ENCODE data around the gene CLCNKA. TPM values are rescaled to one million over a fixed set of nuclear protein-coding genes. Genes with fewer than 3 reads are reported as not detected.
A peak's percentile ranks its signal among the peaks of the same experiment; 100 is the strongest.

Gene CLCNKA
- total RNA-seq = 1 to 10 TPM; 2.1 to 4.0 TPM

DNA sequence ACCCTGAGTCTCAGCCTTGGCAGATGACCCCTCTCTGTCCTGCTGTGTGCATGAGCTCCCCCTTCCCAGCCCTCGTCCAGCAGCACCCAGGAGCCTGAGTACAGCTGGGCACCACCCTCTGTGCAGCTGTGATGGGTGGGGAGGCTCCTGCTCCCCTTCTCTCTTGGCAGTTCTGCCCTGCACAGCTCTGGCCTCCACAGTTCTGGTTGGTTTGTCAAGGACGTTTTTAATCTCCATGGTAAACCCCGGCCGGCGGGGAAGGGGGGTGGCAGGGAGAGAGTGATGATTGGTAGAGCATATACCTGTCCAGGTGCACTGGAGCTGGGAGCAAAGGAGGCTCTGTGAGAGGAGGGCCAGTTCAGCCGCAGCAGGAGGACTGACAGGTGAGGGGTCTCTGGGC, at the start of gene CLCNKA:
Gene CLCNKA, plus strand, starts transcription at position 356 of the 400 bp plus-strand sequence. CDS start 584 bp downstream, outside the sequence.
- Histone ChIP-seq H3K4me3 (no peak within 1 kb of the TSS), H3K27ac (peak within 1 kb of the TSS in 1 of 4 donors; percentile 8), H3K27me3 (no peaks in the 10 kb centered on the region), H3K36me3 (replicated peaks in 1 of 2; ENCODE audit: insufficient read depth in 1 of 2, low read depth in 2 of 2) (no peaks in the 10 kb centered on the region), H3K4me1 (peaks cover 39% of the 10 kb centered on the region), H3K9me3 (no peaks in the 10 kb centered on the region)
- 5 to 15% methylated on average over 6 of the region's 6 CpGs for WGBS, 2 donors
- DNase-seq (peak; percentile 56 to 76 (median 74)), ATAC-seq (peak; percentile 67)
- intact Hi-C loops (cut with DNase I) = no loop called here
- TF ChIP-seq POLR2A (IDR thresholded peaks at IDR 0.05) = no peak
- TF ChIP-seq, protein P1, sequence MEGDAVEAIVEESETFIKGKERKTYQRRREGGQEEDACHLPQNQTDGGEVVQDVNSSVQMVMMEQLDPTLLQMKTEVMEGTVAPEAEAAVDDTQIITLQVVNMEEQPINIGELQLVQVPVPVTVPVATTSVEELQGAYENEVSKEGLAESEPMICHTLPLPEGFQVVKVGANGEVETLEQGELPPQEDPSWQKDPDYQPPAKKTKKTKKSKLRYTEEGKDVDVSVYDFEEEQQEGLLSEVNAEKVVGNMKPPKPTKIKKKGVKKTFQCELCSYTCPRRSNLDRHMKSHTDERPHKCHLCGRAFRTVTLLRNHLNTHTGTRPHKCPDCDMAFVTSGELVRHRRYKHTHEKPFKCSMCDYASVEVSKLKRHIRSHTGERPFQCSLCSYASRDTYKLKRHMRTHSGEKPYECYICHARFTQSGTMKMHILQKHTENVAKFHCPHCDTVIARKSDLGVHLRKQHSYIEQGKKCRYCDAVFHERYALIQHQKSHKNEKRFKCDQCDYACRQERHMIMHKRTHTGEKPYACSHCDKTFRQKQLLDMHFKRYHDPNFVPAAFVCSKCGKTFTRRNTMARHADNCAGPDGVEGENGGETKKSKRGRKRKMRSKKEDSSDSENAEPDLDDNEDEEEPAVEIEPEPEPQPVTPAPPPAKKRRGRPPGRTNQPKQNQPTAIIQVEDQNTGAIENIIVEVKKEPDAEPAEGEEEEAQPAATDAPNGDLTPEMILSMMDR (IDR thresholded peaks at IDR 0.05) = no peak

DNA sequence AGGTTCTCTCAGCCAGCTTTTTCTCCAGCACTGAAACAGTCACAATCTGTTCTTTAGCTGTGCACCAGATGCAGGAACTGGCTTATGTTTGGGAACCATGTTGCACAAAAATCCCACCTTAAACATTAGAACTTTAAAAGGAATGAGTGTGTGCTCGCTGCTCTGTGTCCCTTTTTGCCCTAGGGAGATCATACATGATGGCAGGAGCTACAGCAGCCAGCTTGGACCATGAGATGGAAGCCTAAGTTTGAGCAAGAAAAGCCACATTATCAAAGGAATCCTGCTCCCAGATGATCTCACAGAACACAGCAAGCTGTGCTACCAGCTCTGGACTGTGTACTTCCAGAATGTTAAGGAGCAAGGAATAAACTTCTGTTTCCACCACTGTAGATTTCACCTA, 49.4 kb upstream of the CLCNKA start:
- H3K27me3 ChIP-seq = no peaks in the 10 kb centered on the region
- WGBS, 2 donors = 78 to 100% methylated on average over 1 of the region's 1 CpG
- peaks cover 0 to 7% of the 10 kb centered on the region in 2 donors for H3K36me3 ChIP-seq (replicated peaks in 1 of 2; ENCODE audit: insufficient read depth in 1 of 2, low read depth in 2 of 2)
- H3K4me1 ChIP-seq = peaks cover 22% of the 10 kb centered on the region
- H3K9me3 ChIP-seq = no peaks in the 10 kb centered on the region
- DNase-seq = no peak
- intact Hi-C loops (cut with DNase I) = no loop called here
- no peak overlapping the region for H3K27ac ChIP-seq
- no peak overlapping the region for H3K4me3 ChIP-seq
- TF ChIP-seq, protein P1 (IDR thresholded peaks at IDR 0.05) = no peak
- TF ChIP-seq POLR2A (IDR thresholded peaks at IDR 0.05) = no peak
- no peak for ATAC-seq

DNA sequence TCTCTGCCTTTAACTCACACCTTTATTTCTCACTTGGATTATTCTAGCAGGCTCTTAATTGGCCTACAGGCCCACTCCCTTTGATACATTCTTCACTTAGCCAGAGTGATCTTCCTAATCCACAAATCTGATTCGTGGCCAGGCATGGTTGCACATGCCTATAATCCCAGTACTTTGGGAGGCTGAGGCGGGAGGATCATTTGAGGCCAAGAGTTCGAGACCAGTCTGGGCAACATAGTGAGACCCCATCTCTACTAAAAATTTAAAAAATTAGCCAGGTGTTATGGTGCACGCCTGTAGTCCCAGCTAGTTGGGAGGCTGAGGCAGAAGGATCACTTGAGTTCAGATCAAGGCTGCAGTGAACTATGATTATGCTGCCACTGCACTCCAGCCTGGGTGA, 48.1 kb upstream of the CLCNKA start:
- DNase-seq (no peak), ATAC-seq (no peak)
- Histone ChIP-seq H3K4me1 (peaks cover 22% of the 10 kb centered on the region), H3K4me3 (no peak overlapping the region), H3K9me3 (no peaks in the 10 kb centered on the region), H3K36me3 (replicated peaks in 1 of 2; ENCODE audit: insufficient read depth in 1 of 2, low read depth in 2 of 2) (peaks cover 0 to 7% of the 10 kb centered on the region in 2 donors), H3K27me3 (no peaks in the 10 kb centered on the region), H3K27ac (no peak overlapping the region)
- intact Hi-C loops (cut with DNase I) = no loop called here
- TF ChIP-seq, protein P1 (IDR thresholded peaks at IDR 0.05) = no peak
- no peak for TF ChIP-seq POLR2A (IDR thresholded peaks at IDR 0.05)
- WGBS, 2 donors = 84 to 90% methylated on average over 4 of the region's 4 CpGs

DNA sequence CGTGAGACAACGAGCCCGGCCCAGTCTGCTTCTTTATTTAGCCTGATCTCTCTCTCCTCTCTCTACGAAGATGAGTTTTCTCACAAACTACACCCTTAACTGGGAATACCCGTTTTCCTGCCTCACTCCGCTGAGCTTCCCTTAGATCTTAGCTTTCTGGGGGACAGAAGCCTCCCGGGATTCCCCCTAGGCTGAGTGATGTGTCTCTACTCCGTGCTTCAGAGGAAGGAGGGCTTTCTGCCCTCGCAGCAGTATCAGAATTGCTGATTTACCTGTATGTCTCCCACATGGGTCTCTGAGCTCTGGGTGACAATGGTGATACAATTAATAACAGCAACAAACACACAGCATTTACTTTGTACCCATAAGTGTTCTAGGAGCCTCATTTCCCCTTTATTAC, 47.0 kb upstream of the CLCNKA start:
- H3K4me1 ChIP-seq = peaks cover 22% of the 10 kb centered on the region
- no peaks in the 10 kb centered on the region for H3K9me3 ChIP-seq
- DNase-seq = no peak
- intact Hi-C loops (cut with DNase I) = no loop called here
- no peak overlapping the region for H3K27ac ChIP-seq
- TF ChIP-seq, protein P1 (IDR thresholded peaks at IDR 0.05) = no peak
- no peak for TF ChIP-seq POLR2A (IDR thresholded peaks at IDR 0.05)
- ATAC-seq = no peak
- H3K36me3 ChIP-seq (replicated peaks in 1 of 2; ENCODE audit: insufficient read depth in 1 of 2, low read depth in 2 of 2) = peaks cover 0 to 7% of the 10 kb centered on the region in 2 donors
- 51 to 53% methylated on average over 9 of the region's 9 CpGs for WGBS, 2 donors
- H3K27me3 ChIP-seq = no peaks in the 10 kb centered on the region
- H3K4me3 ChIP-seq = peak overlapping the region; percentile 61 to 89

DNA sequence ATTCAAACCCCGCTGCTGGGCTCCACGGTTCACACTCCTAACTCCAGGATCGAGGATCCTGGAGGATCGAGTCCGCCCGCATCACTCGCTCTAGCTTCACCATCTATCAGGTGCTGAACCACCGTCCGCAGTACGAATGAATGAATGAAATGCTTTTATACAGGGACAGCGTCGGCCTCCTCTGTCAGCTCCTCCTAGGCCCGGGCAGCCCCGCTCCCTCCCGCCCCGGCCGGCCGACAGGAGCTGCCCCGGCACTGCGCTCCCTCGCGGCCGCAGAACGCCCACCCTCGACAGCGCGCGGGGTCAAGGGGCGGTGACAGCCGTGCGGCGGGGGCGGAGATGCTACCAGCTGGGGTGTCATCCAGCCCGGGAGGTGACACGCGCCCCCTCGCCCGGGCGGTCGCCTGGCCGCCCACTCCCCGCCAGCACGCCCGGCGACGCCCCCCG, 46.5 kb upstream of the CLCNKA start:
- peaks cover 22% of the 10 kb centered on the region for H3K4me1 ChIP-seq
- no peaks in the 10 kb centered on the region for H3K27me3 ChIP-seq
- DNase-seq (peak in 2 of 4 donors; percentile 35 to 41), ATAC-seq (peak; percentile 31)
- TF ChIP-seq, protein P1 (IDR thresholded peaks at IDR 0.05) = no peak
- no peak for TF ChIP-seq POLR2A (IDR thresholded peaks at IDR 0.05)
- intact Hi-C loops (cut with DNase I) = no loop called here
- no peaks in the 10 kb centered on the region for H3K9me3 ChIP-seq
- peaks cover 0 to 7% of the 10 kb centered on the region in 2 donors for H3K36me3 ChIP-seq (replicated peaks in 1 of 2; ENCODE audit: insufficient read depth in 1 of 2, low read depth in 2 of 2)
- H3K4me3 ChIP-seq = peak overlapping the region; percentile 61 to 89
- peak overlapping the region; percentile 12 to 77 (median 58) for H3K27ac ChIP-seq
- WGBS, 2 donors = 0 to 2% methylated on average over 10 to 47 of the region's 47 CpGs

All from body of pancreas (tissue), 4 donors.